ENCODE data around the gene MAN1A2. TPM values are rescaled to one million over a fixed set of nuclear protein-coding genes. Genes with fewer than 3 reads are reported as not detected.
"Not testable (repeated sequence)": the region's sequence is repeated elsewhere in the genome, so short reads cannot be mapped to it uniquely, and the experiment has no call there.

MAN1A2 gene
- total and polyA plus RNA-seq, 9 of the 15 experiments (the other 6 are each of a cell fraction or from before 2014, with no cell fraction given), result 4.2 to 38.4 (median 18.7) TPM

GRCh38 chr1:117475495-117475894 lies 108.2 kb downstream of the MAN1A2 start:
- 100% methylated on average over 2 of the region's 2 CpGs for WGBS (ENCODE audit: insufficient coverage, low coverage, missing lambda C conversion rate)
- H3K9me1 ChIP-seq (ENCODE audit: control insufficient read depth, insufficient read depth, low read length); H3K27ac ChIP-seq (ENCODE audit: extremely low read depth, low read depth, low read length); H3K27me3 ChIP-seq (ENCODE audit: control insufficient read depth in 2 of 2, insufficient read depth in 2 of 2, low read length in 2 of 2); FAIRE-seq; ATAC-seq; H4K20me1 ChIP-seq (replicated peaks; ENCODE audit: control insufficient read depth, insufficient read depth, low read length); H3K79me2 ChIP-seq (ENCODE audit: control insufficient read depth, insufficient read depth, low read length); DNase-seq (ENCODE audit: extremely low read depth in 1 of 4, low spot score in 3 of 4); H3K9me3 ChIP-seq (replicated peaks; ENCODE audit: control insufficient read depth, insufficient read depth, low read depth, low read length); H2AFZ ChIP-seq (ENCODE audit: low read depth, low read length); H3K36me3 ChIP-seq (ENCODE audit: control insufficient read depth, insufficient read depth, low read length); in situ Hi-C loops (cut with MboI); BruUV-seq (replicated peaks); CTCF ChIA-PET (ENCODE audit: low intra/inter-chr PET ratio); H3K9ac ChIP-seq (ENCODE audit: insufficient read depth in 1 of 2, low read depth in 2 of 2, low read length in 2 of 2); H3K4me3 ChIP-seq; H3K4me2 ChIP-seq (ENCODE audit: insufficient read depth, low read length): not testable (repeated sequence)
- TF ChIP-seq ZNF146 (CRISPR knock-in tag; IDR thresholded peaks at IDR 0.05; ENCODE audit: unreplicated experiment) (peak; percentile 89), BCOR (IDR thresholded peaks at IDR 0.05) (peak; percentile 53), KDM1A (IDR thresholded peaks at IDR 0.05) (peak; percentile 37 to 41; a peak in 2 of 4 replicates), NFIC (IDR thresholded peaks at IDR 0.05) (0 out of 2 replicates have a peak, but pooled peaks have one; percentile 7), SMARCA5 (IDR thresholded peaks at IDR 0.05) (0 out of 2 replicates have a peak, but pooled peaks have one; percentile 16)
- H3K4me1 ChIP-seq (replicated peaks in 1 of 2; ENCODE audit: control insufficient read depth in 2 of 2, insufficient read depth in 2 of 2, low read length in 2 of 2), result peaks cover 2 to 22% of the 10 kb centered on the region in 2 experiments; a peak in 4 of 5 replicates
- POLR2A ChIA-PET, result interaction anchor here (0.8 kb wide), 1 partner anchor 803 kb away, joined by 4 read pairs; no protein-coding TSS in a partner anchor
- intact Hi-C loops (cut with micrococcal nuclease), result loop anchor here (10.0 kb wide), 1 partner anchor 161 kb away; no protein-coding TSS in a partner anchor

GRCh38 chr1:117479086-117479485 lies 111.8 kb downstream of the MAN1A2 start:
- FAIRE-seq, result no peak

More at GRCh38 chr1:117479086-117479485, 111.8 kb downstream of the MAN1A2 start:
- no peak overlapping the region for H3K27ac ChIP-seq (ENCODE audit: extremely low read depth, low read depth, low read length)
- no peak for DNase-seq (ENCODE audit: extremely low read depth in 1 of 4, low spot score in 3 of 4)
- H3K4me3 ChIP-seq, result no peak overlapping the region
- no peaks in the 10 kb centered on the region for H3K9me3 ChIP-seq (replicated peaks; ENCODE audit: control insufficient read depth, insufficient read depth, low read depth, low read length)
- no TSS peak for BruUV-seq (replicated peaks)
- CTCF ChIA-PET (ENCODE audit: low intra/inter-chr PET ratio), result no interaction called here
- no peaks in the 10 kb centered on the region for H3K27me3 ChIP-seq (ENCODE audit: control insufficient read depth in 2 of 2, insufficient read depth in 2 of 2, low read length in 2 of 2)
- in situ Hi-C loops (cut with MboI), result no loop called here
- intact Hi-C loops (cut with micrococcal nuclease), result loop anchor here (10.0 kb wide), 1 partner anchor 164 kb away; no protein-coding TSS in a partner anchor
- H3K79me2 ChIP-seq (ENCODE audit: control insufficient read depth, insufficient read depth, low read length), result no peaks in the 10 kb centered on the region
- no peaks in the 10 kb centered on the region for H3K9me1 ChIP-seq (ENCODE audit: control insufficient read depth, insufficient read depth, low read length)
- H2AFZ ChIP-seq (ENCODE audit: low read depth, low read length), result no peak overlapping the region
- ATAC-seq, result no peak
- POLR2A ChIA-PET, result no interaction called here
- peaks cover 0 to 6% of the 10 kb centered on the region in 2 experiments; a peak in 3 of 5 replicates for H3K4me1 ChIP-seq (replicated peaks in 1 of 2; ENCODE audit: control insufficient read depth in 2 of 2, insufficient read depth in 2 of 2, low read length in 2 of 2)
- no peaks in the 10 kb centered on the region; the same call in 2 of the 3 replicates for H3K36me3 ChIP-seq (ENCODE audit: control insufficient read depth, insufficient read depth, low read length)
- no peak for TF ChIP-seq NEUROD1 (IDR thresholded peaks at IDR 0.05; ENCODE audit: borderline replicate concordance, low read depth, low read length, partially characterized antibody)
- peak; percentile 53 for TF ChIP-seq ZNF146 (CRISPR knock-in tag; IDR thresholded peaks at IDR 0.05; ENCODE audit: unreplicated experiment)
- TF ChIP-seq ARID1B (IDR thresholded peaks at IDR 0.05), result no peak
- H3K4me2 ChIP-seq (ENCODE audit: insufficient read depth, low read length), result no peak overlapping the region
- H4K20me1 ChIP-seq (replicated peaks; ENCODE audit: control insufficient read depth, insufficient read depth, low read length), result no peaks in the 10 kb centered on the region
- H3K9ac ChIP-seq (ENCODE audit: insufficient read depth in 1 of 2, low read depth in 2 of 2, low read length in 2 of 2), result no peak overlapping the region

Measured in K562 (cell line).